DND-41 (cell line): Measurements from ENCODE around the gene DIS3L.

Experiments used
- EZH2 ChIP-seq: IDR thresholded peaks from 3 replicates; pipeline ENCODE4 v1.6.1; 2012; ENCODE audit warnings: borderline replicate concordance, low read depth, mild to moderate bottlenecking, moderate library complexity, low read length, inconsistent platforms; ENCODE audit not compliant: severe bottlenecking
- TF ChIP-seq, protein P1 (sequence below): IDR thresholded peaks from 2 replicates; pipeline ENCODE4 v1.5.1; 2012; ENCODE audit warnings: borderline replicate concordance, low read length, moderate library complexity, mild to moderate bottlenecking; ENCODE audit not compliant: poor library complexity, severe bottlenecking; ENCODE audit errors: extremely low read depth

DNA sequence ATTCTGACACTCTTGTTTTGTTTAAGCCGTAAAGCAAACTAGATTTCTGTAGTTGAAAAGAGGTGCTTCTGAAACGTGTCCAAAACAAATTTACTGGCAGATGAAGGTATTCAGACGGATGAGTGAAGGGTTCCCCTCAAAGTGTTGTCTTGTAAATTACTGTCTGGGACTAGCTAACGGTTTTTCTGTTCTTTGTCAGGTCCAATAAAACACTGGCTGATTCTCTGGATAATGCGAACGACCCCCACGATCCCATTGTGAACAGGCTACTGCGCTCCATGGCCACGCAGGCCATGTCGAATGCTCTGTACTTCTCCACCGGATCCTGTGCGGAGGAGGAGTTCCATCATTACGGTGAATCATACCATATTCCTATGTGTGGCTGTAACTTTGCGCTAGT lies 35.4 kb downstream of the DIS3L start:
- TF ChIP-seq, protein P1, sequence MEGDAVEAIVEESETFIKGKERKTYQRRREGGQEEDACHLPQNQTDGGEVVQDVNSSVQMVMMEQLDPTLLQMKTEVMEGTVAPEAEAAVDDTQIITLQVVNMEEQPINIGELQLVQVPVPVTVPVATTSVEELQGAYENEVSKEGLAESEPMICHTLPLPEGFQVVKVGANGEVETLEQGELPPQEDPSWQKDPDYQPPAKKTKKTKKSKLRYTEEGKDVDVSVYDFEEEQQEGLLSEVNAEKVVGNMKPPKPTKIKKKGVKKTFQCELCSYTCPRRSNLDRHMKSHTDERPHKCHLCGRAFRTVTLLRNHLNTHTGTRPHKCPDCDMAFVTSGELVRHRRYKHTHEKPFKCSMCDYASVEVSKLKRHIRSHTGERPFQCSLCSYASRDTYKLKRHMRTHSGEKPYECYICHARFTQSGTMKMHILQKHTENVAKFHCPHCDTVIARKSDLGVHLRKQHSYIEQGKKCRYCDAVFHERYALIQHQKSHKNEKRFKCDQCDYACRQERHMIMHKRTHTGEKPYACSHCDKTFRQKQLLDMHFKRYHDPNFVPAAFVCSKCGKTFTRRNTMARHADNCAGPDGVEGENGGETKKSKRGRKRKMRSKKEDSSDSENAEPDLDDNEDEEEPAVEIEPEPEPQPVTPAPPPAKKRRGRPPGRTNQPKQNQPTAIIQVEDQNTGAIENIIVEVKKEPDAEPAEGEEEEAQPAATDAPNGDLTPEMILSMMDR, result no peak
- TF ChIP-seq EZH2, result no peak
